Hepatocyte (in vitro differentiated cells): Measurements from ENCODE around the gene ATG13.

Experiments used
- EZH2 ChIP-seq: fragments of 200-600 bp; sonication (generic); IDR thresholded peaks from 2 replicates; pipeline ENCODE4 v1.6.1; 2016; ENCODE audit warnings: antibody characterized with exemption, mild to moderate bottlenecking, borderline replicate concordance
- EZH2phosphoT487 ChIP-seq: fragments of 200-600 bp; sonication (generic); IDR thresholded peaks from one replicate; pipeline ENCODE4 v1.6.1; 2018; ENCODE audit warnings: antibody characterized with exemption, mild to moderate bottlenecking, low read depth, moderate library complexity; ENCODE audit not compliant: unreplicated experiment, severe bottlenecking
- TF ChIP-seq, protein P1 (sequence below): fragments of 200-600 bp; sonication (generic); IDR thresholded peaks from 2 replicates; pipeline ENCODE4 v1.5.1; 2016; ENCODE audit warnings: antibody characterized with exemption, mild to moderate bottlenecking; ENCODE audit not compliant: poor library complexity

DNA sequence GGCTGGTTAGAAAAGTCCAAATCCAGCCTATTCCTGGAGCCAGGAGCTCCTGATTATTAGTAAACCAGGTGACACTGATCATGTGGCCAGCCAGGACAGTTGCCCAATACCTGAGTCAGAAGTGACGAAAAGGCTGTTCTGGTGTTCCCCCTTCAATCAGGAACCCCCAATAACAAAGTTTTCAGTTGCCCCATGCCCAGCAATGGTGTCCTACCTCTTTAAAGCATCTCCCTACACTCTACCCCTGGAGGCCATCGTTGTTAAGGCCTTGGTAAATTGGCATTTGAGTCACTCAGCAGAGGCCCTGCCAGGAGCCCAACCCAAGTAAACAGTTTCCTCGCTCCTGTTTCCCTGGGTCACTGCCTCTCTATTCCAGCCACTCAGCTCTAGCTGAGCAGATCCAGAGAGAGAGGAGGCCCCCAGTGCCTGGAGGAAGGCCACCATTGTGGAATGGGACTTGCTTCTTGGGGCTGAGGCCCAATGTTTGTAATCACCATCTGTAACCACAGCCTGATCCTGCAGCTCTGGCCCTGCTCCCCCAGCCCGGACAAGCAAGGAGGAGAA, 58.0 kb downstream of the ATG13 start:
- TF ChIP-seq EZH2 (no peak), EZH2phosphoT487 (no peak)
- TF ChIP-seq, protein P1, sequence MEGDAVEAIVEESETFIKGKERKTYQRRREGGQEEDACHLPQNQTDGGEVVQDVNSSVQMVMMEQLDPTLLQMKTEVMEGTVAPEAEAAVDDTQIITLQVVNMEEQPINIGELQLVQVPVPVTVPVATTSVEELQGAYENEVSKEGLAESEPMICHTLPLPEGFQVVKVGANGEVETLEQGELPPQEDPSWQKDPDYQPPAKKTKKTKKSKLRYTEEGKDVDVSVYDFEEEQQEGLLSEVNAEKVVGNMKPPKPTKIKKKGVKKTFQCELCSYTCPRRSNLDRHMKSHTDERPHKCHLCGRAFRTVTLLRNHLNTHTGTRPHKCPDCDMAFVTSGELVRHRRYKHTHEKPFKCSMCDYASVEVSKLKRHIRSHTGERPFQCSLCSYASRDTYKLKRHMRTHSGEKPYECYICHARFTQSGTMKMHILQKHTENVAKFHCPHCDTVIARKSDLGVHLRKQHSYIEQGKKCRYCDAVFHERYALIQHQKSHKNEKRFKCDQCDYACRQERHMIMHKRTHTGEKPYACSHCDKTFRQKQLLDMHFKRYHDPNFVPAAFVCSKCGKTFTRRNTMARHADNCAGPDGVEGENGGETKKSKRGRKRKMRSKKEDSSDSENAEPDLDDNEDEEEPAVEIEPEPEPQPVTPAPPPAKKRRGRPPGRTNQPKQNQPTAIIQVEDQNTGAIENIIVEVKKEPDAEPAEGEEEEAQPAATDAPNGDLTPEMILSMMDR, result no peak
